SJCRH30 (cell line): ENCODE measurements around the gene CPLANE1. TPM values are rescaled to one million over a fixed set of nuclear protein-coding genes. Genes with fewer than 3 reads are reported as not detected.
A peak's percentile ranks its signal among the peaks of the same experiment; 100 is the strongest.
"Not testable (repeated sequence)": the region's sequence is repeated elsewhere in the genome, so short reads cannot be mapped to it uniquely, and the experiment has no call there.

Source experiments
- DNase-seq, 2 experiments: peaks; one replicate each; pipeline ENCODE4 v3.0.0-alpha.2; 2015 to 2020
- H3K27ac ChIP-seq: fragments of 250-450 bp; sonication (Bioruptor Pico); 2 replicates; pipeline ENCODE4 v1.5.1; 2020; ENCODE audit warnings: mild to moderate bottlenecking, moderate library complexity
- H3K27me3 ChIP-seq: fragments of 250-450 bp; sonication (Bioruptor Pico); 2 replicates; pipeline ENCODE4 v1.5.1; 2020; ENCODE audit warnings: mild to moderate bottlenecking, moderate library complexity
- H3K36me3 ChIP-seq: fragments of 250-450 bp; sonication (Bioruptor Pico); 2 replicates; pipeline ENCODE4 v1.5.1; 2020; ENCODE audit warnings: mild to moderate bottlenecking, moderate library complexity
- H3K4me1 ChIP-seq: fragments of 250-450 bp; sonication (Bioruptor Pico); 2 replicates; pipeline ENCODE4 v1.5.1; 2020; ENCODE audit warnings: mild to moderate bottlenecking, moderate library complexity
- H3K4me3 ChIP-seq: fragments of 250-450 bp; sonication (Bioruptor Pico); 2 replicates; pipeline ENCODE4 v1.5.1; 2020; ENCODE audit warnings: mild to moderate bottlenecking, moderate library complexity
- H3K9me3 ChIP-seq: fragments of 250-450 bp; sonication (Bioruptor Pico); replicated peaks from 2 replicates; pipeline ENCODE4 v1.5.1; 2020; ENCODE audit warnings: mild to moderate bottlenecking, moderate library complexity
- total RNA-seq: library from RNA; depleted of rRNA; stranded (reverse); fragments of >200 nt; shearing (Covaris generic); gene quantifications from 2 replicates; pipeline ENCODE4 v1.2.3, GENCODE V29; 2014; rRNA removed

CPLANE1 gene
- 26.9 and 34.2 TPM in 2 replicates for total RNA-seq

DNA sequence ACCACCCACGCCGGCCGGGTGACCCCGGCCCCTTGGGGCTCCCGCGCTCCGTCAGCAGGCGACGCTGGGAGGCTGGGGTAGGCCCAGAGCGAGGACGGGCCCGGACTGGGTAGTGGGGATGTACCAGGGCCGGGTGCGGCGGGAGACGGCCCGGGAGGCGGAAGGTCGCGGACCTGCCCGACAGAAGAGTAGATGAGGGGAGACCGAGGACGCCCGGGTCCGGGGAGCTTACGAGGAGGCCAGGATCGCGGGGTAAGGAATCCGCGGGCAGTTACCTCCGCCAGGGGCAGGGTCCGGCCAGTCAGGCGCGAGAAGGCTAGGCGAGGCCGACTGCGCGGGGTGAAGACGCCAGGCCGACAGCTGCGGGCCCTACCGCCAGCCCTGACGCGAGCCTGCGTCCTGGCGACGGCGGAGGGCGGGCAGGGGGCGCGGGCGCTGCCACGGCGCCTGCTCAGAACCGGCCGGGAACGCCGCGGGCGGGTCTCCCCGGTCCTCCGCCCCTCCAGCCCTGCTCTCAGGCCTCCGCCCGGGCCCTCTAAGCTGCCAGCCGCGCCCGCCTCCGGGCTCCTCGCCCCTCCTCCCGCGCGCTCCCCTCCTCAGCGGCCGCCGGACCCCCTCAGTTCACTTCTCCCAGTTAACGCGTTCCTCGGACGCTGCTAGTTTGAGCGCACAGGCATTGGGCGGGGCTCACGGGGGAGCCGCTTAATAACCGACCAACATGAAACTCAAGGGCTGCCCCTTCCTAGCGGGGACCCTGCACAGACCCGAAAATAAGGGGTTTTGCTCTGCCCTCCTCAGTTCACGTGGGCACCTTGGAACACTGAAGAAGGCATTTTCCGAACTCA lies at the start of gene CPLANE1:
CPLANE1 (minus strand) TSS at position 407 of the 845 bp plus-strand sequence. CDS start 1,678 bp downstream, outside the sequence.
- Histone ChIP-seq H3K36me3 (no peaks in the 10 kb centered on the region; the same call in 1 of the 2 replicates), H3K9me3 (no peaks in the 10 kb centered on the region), H3K27me3 (no peaks in the 10 kb centered on the region), H3K27ac (peak within 1 kb of the TSS; percentile 95), H3K4me1 (peaks cover 6% of the 10 kb centered on the region; the same call in 1 of the 2 replicates), H3K4me3 (peak within 1 kb of the TSS; percentile 82)
- DNase-seq = peak; percentile 93 to 95

DNA sequence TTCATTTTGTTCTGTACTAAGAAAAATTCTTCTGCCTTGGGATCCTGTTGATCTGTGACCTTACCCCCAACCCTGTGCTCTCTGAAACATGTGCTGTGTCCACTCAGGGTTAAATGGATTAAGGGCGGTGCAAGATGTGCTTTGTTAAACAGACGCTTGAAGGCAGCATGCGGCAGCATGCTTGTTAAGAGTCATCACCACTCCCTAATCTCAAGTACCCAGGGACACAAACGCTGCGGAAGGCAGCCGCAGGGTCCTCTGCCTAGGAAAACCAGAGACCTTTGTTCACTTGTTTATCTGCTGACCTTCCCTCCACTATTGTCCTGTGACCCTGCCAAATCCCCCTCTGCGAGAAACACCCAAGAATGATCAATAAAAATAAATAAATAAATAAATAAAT lies 47.1 kb upstream of the CPLANE1 start:
- DNase-seq, H3K27me3 ChIP-seq, H3K4me1 ChIP-seq, H3K4me3 ChIP-seq, H3K27ac ChIP-seq, H3K9me3 ChIP-seq: not testable (repeated sequence)
- H3K36me3 ChIP-seq = peaks cover 75% of the 10 kb centered on the region

DNA sequence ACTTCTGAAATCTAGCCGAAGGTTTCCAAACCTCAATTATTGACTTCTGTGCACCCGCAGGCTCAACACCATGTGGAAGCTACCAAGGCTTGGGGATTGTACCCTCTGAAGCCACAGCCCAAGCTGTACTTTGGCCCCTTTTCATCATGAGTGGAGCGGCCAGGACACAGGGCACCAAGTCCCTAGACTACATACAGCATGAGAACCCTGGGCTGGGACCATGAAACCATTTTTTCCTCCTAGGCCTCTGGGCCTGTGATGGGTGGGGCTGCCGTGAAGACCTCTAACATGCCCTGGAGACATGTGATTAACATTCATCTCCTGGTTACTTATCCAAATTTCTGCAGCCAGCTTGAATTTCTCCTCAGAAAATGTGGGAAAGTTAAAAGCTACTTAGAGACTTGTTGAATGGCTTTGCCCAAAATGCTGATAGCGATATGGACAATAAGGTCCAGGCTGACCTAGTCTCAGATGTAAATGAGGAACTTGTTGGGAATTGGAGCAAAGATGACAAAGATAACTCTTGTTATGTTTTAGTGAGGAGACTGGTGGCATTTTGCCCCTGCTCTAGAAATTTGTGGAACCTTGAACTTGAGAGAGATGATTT lies 34.1 kb upstream of the CPLANE1 start:
- H3K36me3 ChIP-seq = peaks cover 3% of the 10 kb centered on the region; the same call in 1 of the 2 replicates
- DNase-seq = no peak
- no peak overlapping the region for H3K27ac ChIP-seq
- no peaks in the 10 kb centered on the region for H3K4me1 ChIP-seq
- H3K9me3 ChIP-seq = peaks cover 12% of the 10 kb centered on the region
- no peak overlapping the region for H3K4me3 ChIP-seq
- H3K27me3 ChIP-seq = no peaks in the 10 kb centered on the region

DNA sequence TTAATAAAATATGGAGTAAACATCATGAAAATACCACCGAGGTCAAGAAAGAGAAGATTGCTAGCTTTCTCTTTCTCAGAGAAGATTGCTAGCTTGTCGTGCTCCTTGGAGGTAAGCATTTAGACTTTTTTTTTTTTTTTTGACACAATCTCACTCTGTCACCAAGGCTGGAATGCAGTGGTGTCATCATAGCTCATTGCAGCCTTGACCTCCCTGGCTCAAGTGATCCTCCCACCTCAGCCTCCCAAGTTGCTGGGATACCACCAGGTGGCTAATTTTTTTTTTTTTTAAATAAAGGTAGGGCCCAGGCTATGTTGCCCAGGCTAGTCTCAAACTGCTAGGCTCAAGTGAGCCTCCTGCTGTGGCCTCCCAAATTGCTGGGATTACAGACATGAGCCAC lies 26.3 kb upstream of the CPLANE1 start:
- Histone ChIP-seq H3K4me3 (no peak overlapping the region), H3K27me3 (no peaks in the 10 kb centered on the region), H3K9me3 (peaks cover 6% of the 10 kb centered on the region), H3K36me3 (no peaks in the 10 kb centered on the region), H3K27ac (no peak overlapping the region), H3K4me1 (no peaks in the 10 kb centered on the region; the same call in 1 of the 2 replicates)
- DNase-seq = no peak

DNA sequence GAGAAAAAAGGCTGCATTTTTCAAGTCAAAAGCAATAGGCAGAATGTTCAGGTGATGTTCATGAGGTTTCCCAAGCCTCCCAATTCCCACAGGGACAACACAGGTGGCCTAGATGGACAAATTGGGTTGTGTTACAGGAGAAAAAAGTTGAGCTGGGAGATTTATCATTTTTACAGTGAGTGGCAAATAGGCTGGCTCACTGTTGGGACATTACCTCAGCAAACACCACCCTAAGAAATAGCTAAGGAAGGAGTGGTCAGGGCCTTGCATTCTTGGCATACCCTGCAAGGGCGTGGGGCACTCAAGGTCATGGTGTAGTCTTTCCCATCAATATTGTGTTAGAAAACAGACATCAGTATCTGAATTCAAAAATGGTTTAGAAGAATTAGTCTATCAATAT lies 23.3 kb upstream of the CPLANE1 start:
- DNase-seq = peak in 1 of 2 experiments; percentile 19

DNA sequence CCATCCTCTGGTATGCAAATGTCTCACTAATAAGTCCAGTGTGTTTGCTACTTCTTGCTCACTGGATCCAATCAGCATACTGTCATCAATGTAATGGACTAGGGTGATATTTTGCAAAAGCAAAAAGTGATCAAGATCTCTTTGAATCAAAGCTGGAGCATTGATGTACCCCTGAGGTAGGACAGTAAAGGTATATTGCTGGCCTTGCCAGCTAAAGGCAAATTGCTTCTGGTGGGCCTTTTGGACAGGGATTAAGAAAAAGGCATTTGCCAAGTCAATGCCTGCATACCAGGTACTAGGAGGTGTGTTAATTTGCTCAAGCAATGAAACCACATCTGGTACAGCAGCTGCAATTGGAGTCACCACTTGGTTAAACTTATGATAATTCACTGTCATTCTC lies 18.9 kb upstream of the CPLANE1 start:
- not testable (repeated sequence) for H3K27me3 ChIP-seq, H3K36me3 ChIP-seq, H3K9me3 ChIP-seq, DNase-seq, H3K4me3 ChIP-seq, H3K27ac ChIP-seq, H3K4me1 ChIP-seq

More for the DNA sequence above, 23.3 kb upstream of the CPLANE1 start:
- Histone ChIP-seq H3K27me3 (no peaks in the 10 kb centered on the region), H3K4me1 (no peaks in the 10 kb centered on the region; the same call in 1 of the 2 replicates), H3K9me3 (peaks cover 4% of the 10 kb centered on the region; the same call in 1 of the 2 replicates), H3K4me3 (no peak overlapping the region), H3K36me3 (no peaks in the 10 kb centered on the region), H3K27ac (no peak overlapping the region)

DNA sequence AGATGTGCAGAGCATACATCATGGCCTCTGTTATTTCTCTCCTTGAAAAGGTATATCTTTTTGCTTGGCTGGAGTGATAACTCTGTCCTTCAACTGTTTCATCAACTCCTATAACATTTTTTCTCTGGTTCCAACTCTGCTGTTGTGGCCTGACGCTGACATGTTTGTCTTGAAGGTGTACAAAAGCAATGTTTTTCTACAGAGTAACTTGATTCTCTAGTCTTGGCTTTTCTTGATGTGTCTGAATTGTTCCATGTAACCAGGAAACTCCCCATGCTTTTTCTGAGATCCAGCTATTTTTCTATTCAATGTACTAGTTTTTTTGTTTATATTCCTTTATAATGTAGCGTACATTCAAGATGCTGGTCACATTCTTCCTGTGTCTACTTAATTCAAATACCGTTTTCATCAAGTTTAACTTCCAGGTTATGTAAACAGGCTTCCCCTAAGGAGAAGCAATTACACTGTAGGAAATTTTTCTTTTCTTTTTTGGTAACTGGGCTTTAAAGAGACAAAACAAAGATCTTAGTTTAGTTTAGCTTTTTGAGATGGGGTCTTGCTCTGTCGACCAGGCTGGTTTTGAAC lies 6.7 kb upstream of the CPLANE1 start:
- Histone ChIP-seq H3K27me3 (no peaks in the 10 kb centered on the region), H3K27ac (no peak overlapping the region), H3K4me1 (no peaks in the 10 kb centered on the region), H3K4me3 (no peak overlapping the region), H3K9me3 (no peaks in the 10 kb centered on the region; the same call in 1 of the 2 replicates), H3K36me3 (no peaks in the 10 kb centered on the region)
- no peak for DNase-seq

DNA sequence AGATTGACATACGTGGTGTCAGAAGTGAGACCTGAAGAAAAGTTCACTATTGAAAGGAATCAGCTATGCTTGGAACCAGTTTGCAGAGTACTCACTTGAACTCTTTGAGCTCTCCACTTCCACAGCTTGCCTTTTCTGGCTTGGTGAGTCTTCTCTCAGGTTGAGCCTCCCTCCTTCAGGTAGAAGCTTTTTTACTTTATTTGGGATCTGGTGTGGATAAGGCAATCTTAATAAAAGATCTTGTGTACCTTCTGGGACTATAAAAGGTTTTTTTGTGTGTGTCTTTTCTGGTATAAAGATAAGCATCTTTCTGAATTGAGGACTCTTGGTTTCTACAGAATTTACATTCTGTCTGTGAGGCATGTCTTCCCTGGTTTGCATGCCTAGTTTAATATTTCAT lies 5.4 kb upstream of the CPLANE1 start:
- Histone ChIP-seq H3K4me3 (no peak overlapping the region), H3K36me3 (no peaks in the 10 kb centered on the region), H3K4me1 (peaks cover 6% of the 10 kb centered on the region; the same call in 1 of the 2 replicates), H3K27ac (no peak overlapping the region), H3K27me3 (no peaks in the 10 kb centered on the region), H3K9me3 (no peaks in the 10 kb centered on the region; the same call in 1 of the 2 replicates)
- DNase-seq = no peak

DNA sequence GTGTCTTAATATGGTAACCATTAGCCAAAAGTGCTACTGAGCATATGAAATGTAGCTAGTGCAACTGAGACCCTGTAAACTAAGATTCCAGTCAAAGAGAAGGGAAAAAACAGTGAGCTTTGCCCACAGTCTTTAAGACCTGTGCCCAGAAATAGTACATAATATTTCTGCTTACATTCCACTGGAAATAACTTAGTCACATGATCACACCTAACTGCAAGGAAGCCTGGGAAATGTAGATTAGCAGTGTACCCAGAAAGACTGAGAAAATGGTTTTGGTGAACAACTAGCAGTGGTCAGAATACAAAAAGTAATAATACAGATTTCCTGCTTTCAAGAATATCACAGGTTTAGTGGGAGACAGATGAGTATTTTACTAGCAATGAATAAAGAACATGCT lies 2.5 kb upstream of the CPLANE1 start:
- Histone ChIP-seq H3K36me3 (no peaks in the 10 kb centered on the region), H3K27ac (no peak overlapping the region), H3K4me1 (peaks cover 6% of the 10 kb centered on the region; the same call in 1 of the 2 replicates), H3K4me3 (no peak overlapping the region), H3K9me3 (no peaks in the 10 kb centered on the region), H3K27me3 (no peaks in the 10 kb centered on the region)
- no peak for DNase-seq

DNA sequence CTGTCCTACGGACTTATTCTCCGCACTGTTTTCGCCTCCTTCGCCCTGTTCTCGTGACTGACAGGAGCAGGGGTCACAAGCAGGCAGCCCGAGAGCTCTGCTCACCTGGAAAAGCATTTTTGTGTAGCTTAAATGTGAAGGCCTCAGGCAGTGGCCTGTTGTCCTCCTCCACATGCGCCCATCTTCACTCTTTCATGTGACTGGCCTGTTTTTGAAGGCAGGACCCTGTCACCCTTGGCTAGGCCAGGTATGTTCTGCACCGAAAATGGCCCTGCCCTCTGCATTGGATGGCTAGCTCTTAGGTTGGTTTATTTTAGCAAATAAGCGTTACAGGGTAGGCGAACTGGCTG lies 614 bp upstream of the CPLANE1 start:
- H3K27ac ChIP-seq = peak overlapping the region; percentile 95
- H3K36me3 ChIP-seq = no peaks in the 10 kb centered on the region; the same call in 1 of the 2 replicates
- no peaks in the 10 kb centered on the region for H3K27me3 ChIP-seq
- no peaks in the 10 kb centered on the region for H3K9me3 ChIP-seq
- H3K4me3 ChIP-seq = peak overlapping the region; percentile 82
- DNase-seq = no peak
- peaks cover 6% of the 10 kb centered on the region; the same call in 1 of the 2 replicates for H3K4me1 ChIP-seq

DNA sequence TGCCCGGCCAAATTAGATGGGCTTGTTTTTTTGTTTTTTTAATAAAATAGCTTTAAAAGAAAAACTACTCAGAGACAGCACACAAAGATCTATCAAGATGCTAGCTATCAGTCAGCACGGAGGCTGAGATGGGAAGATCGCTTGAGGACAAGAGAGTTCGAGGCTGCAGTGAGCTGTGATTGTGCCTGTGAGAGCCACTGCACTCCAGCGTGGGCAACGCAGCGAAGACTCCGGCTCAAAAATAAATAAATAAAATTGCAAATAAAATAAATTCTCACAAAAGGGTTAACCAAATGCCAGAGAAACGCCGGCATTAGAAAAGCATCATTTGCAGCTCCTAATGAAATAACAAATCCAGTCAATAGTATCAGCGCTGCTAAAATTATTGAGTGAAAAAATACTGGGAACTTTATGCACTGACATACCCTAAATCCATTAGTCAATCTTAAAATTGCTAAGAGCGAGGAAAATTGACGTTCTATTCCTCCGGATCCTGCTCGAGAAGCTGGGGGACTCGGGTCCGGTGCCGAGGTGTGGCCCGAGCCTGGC lies 681 bp downstream of the CPLANE1 start:
- Histone ChIP-seq H3K9me3 (no peaks in the 10 kb centered on the region), H3K4me1 (peaks cover 6% of the 10 kb centered on the region; the same call in 1 of the 2 replicates), H3K27ac (peak overlapping the region; percentile 95), H3K27me3 (no peaks in the 10 kb centered on the region), H3K4me3 (peak overlapping the region; percentile 82), H3K36me3 (no peaks in the 10 kb centered on the region; the same call in 1 of the 2 replicates)
- peak; percentile 34 to 58 for DNase-seq

DNA sequence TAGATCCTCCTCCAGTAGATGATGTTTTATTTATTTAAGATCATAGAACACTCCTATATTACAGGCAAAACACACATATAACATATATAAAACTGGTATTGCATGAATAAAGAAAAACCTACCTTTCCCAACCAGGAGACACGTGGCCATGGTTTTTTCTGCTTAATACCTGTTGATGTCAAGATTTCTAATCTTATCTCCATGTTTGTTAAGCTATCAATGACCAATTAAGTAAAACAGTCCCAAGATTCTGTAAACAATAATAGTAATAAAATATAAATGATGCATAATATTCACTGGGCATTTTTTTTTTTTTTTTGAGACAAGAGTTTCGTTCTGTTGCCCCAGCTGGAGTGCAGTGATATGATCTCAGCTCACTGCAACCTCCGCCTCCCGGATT lies 1.7 kb downstream of the CPLANE1 start:
- Histone ChIP-seq H3K9me3 (no peaks in the 10 kb centered on the region), H3K4me1 (peaks cover 6% of the 10 kb centered on the region; the same call in 1 of the 2 replicates), H3K27ac (no peak overlapping the region), H3K27me3 (no peaks in the 10 kb centered on the region), H3K4me3 (no peak overlapping the region), H3K36me3 (peaks cover 5% of the 10 kb centered on the region; the same call in 1 of the 2 replicates)
- DNase-seq = no peak

DNA sequence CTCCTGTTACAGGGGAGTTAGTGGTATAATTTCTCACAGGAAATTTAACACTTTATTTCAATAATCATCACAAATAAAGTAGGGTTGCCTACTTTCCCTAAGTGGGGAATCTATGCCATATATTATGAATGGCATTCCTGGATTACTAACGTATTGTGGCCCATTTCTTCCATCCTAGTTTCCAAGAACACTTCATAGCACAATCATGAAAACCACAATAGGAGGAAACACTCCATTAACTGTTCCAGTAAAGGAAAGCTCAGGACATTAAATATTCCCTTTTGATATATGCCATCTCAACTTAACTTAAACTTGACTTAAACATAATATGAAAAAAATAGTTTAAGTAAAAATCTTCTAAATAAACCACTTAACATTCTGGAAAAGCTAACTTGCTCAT lies 2.1 kb downstream of the CPLANE1 start:
- no peak for DNase-seq
- Histone ChIP-seq H3K36me3 (peaks cover 9% of the 10 kb centered on the region), H3K4me3 (no peak overlapping the region), H3K4me1 (peaks cover 6% of the 10 kb centered on the region; the same call in 1 of the 2 replicates), H3K27me3 (no peaks in the 10 kb centered on the region), H3K9me3 (no peaks in the 10 kb centered on the region), H3K27ac (no peak overlapping the region)

DNA sequence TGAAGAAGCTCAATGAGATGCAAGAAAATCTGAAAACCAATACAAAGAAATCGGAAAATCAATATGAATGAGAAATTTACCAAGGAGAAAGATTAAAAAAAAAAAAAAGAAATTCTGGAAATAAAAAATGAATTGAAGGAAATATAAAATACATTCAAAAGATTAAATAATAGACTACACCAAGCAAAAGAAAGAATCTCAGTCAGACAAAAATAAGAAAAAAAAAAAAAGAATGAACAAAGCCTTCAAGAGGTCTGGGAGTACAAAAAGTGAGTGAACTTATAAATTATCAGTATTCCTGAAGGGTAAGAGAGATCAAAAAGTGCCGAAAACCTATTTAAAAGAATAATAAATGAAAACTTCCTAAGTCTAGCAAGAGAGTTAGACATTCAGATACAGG lies 14.9 kb downstream of the CPLANE1 start:
- no peaks in the 10 kb centered on the region for H3K4me1 ChIP-seq
- H3K9me3 ChIP-seq = no peaks in the 10 kb centered on the region
- no peak overlapping the region for H3K27ac ChIP-seq
- DNase-seq = no peak
- no peak overlapping the region for H3K4me3 ChIP-seq
- no peaks in the 10 kb centered on the region for H3K27me3 ChIP-seq
- H3K36me3 ChIP-seq = peaks cover 65% of the 10 kb centered on the region
